ENCODE measurements around the gene ST8SIA6.

Gene ST8SIA6

GRCh38 chr10:17366705-17367104, 87.7 kb downstream of the ST8SIA6 start:
- H3K4me2 ChIP-seq (ENCODE audit: low read depth, low read length), result no peak overlapping the region
- H3K79me2 ChIP-seq (ENCODE audit: low read length), result no peaks in the 10 kb centered on the region
- no peaks in the 10 kb centered on the region for H3K27me3 ChIP-seq (replicated peaks; ENCODE audit: insufficient read depth, low read length)
- H3F3A ChIP-seq (ENCODE audit: insufficient read depth, low read length), result no peaks in the 10 kb centered on the region
- no peak for TF ChIP-seq CTCF (IDR thresholded peaks at IDR 0.05; ENCODE audit: low read length)
- TF ChIP-seq EZH2 (optimal IDR thresholded peaks at IDR 0.05; ENCODE audit: low read depth, low read length), result no peak
- TF ChIP-seq EZH2phosphoT487 (IDR thresholded peaks at IDR 0.05; ENCODE audit: low read length), result no peak
- no peaks in the 10 kb centered on the region for H4K20me1 ChIP-seq (ENCODE audit: insufficient read depth, low read length)
- no peaks in the 10 kb centered on the region for H3K9me3 ChIP-seq (replicated peaks; ENCODE audit: insufficient read depth, low read length)
- H3K4me1 ChIP-seq (ENCODE audit: low read length), result no peaks in the 10 kb centered on the region
- no peak overlapping the region for H3K27ac ChIP-seq (ENCODE audit: low read length)
- H2AFZ ChIP-seq (ENCODE audit: low read length), result no peak overlapping the region
- no peak overlapping the region for H3K9ac ChIP-seq (ENCODE audit: low read length)
- H3K4me3 ChIP-seq (ENCODE audit: low read length), result no peak overlapping the region
- no peaks in the 10 kb centered on the region for H3K9me2 ChIP-seq (replicated peaks; ENCODE audit: insufficient read depth, low read length)
- DNase-seq, result no peak
- no peaks in the 10 kb centered on the region for H3K36me3 ChIP-seq (replicated peaks; ENCODE audit: insufficient read depth, low read length)

GRCh38 chr10:17365402-17365801, 89.0 kb downstream of the ST8SIA6 start:
- H2AFZ ChIP-seq (ENCODE audit: low read length), result no peak overlapping the region
- no peaks in the 10 kb centered on the region for H3K36me3 ChIP-seq (replicated peaks; ENCODE audit: insufficient read depth, low read length)
- H3K9me3 ChIP-seq (replicated peaks; ENCODE audit: insufficient read depth, low read length), result no peaks in the 10 kb centered on the region
- no peak for TF ChIP-seq EZH2 (optimal IDR thresholded peaks at IDR 0.05; ENCODE audit: low read depth, low read length)
- TF ChIP-seq CTCF (IDR thresholded peaks at IDR 0.05; ENCODE audit: low read length), result no peak
- TF ChIP-seq EZH2phosphoT487 (IDR thresholded peaks at IDR 0.05; ENCODE audit: low read length), result no peak
- H3K79me2 ChIP-seq (ENCODE audit: low read length), result no peaks in the 10 kb centered on the region
- H3K27me3 ChIP-seq (replicated peaks; ENCODE audit: insufficient read depth, low read length), result no peaks in the 10 kb centered on the region
- H3F3A ChIP-seq (ENCODE audit: insufficient read depth, low read length), result no peaks in the 10 kb centered on the region
- H3K4me3 ChIP-seq (ENCODE audit: low read length), result no peak overlapping the region
- DNase-seq, result peak; percentile 15
- no peaks in the 10 kb centered on the region for H4K20me1 ChIP-seq (ENCODE audit: insufficient read depth, low read length)
- no peak overlapping the region for H3K27ac ChIP-seq (ENCODE audit: low read length)
- H3K9ac ChIP-seq (ENCODE audit: low read length), result no peak overlapping the region
- no peaks in the 10 kb centered on the region for H3K4me1 ChIP-seq (ENCODE audit: low read length)
- H3K9me2 ChIP-seq (replicated peaks; ENCODE audit: insufficient read depth, low read length), result no peaks in the 10 kb centered on the region
- H3K4me2 ChIP-seq (ENCODE audit: low read depth, low read length), result no peak overlapping the region

- Histone ChIP-seq H3K4me2 (ENCODE audit: low read depth, low read length) (no peak overlapping the region), H3K9me3 (replicated peaks; ENCODE audit: insufficient read depth, low read length) (no peaks in the 10 kb centered on the region), H3K27ac (ENCODE audit: low read length) (no peak overlapping the region), H3K9me2 (replicated peaks; ENCODE audit: insufficient read depth, low read length) (no peaks in the 10 kb centered on the region), H3K4me3 (ENCODE audit: low read length) (no peak overlapping the region), H3K36me3 (replicated peaks; ENCODE audit: insufficient read depth, low read length) (no peaks in the 10 kb centered on the region), H3K27me3 (replicated peaks; ENCODE audit: insufficient read depth, low read length) (no peaks in the 10 kb centered on the region), H3K4me1 (ENCODE audit: low read length) (no peaks in the 10 kb centered on the region), H3K9ac (ENCODE audit: low read length) (no peak overlapping the region), H3F3A (ENCODE audit: insufficient read depth, low read length) (no peaks in the 10 kb centered on the region), H2AFZ (ENCODE audit: low read length) (no peak overlapping the region), H3K79me2 (ENCODE audit: low read length) (no peaks in the 10 kb centered on the region), H4K20me1 (ENCODE audit: insufficient read depth, low read length) (no peaks in the 10 kb centered on the region)
- DNase-seq, result no peak
- TF ChIP-seq CTCF (IDR thresholded peaks at IDR 0.05; ENCODE audit: low read length) (no peak), EZH2 (optimal IDR thresholded peaks at IDR 0.05; ENCODE audit: low read depth, low read length) (no peak), EZH2phosphoT487 (IDR thresholded peaks at IDR 0.05; ENCODE audit: low read length) (no peak)
These were observed 95.9 kb downstream of the ST8SIA6 start for GRCh38 chr10:17358461-17358860.

Measured in MM.1S (cell line).